HepG2 (cell line): ENCODE data around the gene NUDT9. TPM values are rescaled to one million over a fixed set of nuclear protein-coding genes. Genes with fewer than 3 reads are reported as not detected.
A peak's percentile ranks its signal among the peaks of the same experiment; 100 is the strongest.

Experiments used
- BCL6 ChIP-seq: IDR thresholded peaks from 2 replicates; pipeline ENCODE4 v1.6.1; 2016; ENCODE audit warnings: missing genetic modification reagents, missing compliant biosample characterization
- DNMT1 ChIP-seq: sonication (generic); formaldehyde crosslinking; IDR thresholded peaks from 2 replicates; pipeline ENCODE4 v1.5.1; 2020; ENCODE audit warnings: mild to moderate bottlenecking, missing genetic modification reagents
- FOXO4 ChIP-seq: sonication (generic); formaldehyde crosslinking; conservative IDR thresholded peaks from 2 replicates; pipeline ENCODE4 v1.8.1; 2023; ENCODE audit warnings: missing genetic modification reagents
- FOXP1 ChIP-seq, 2 experiments: fragments of 450-650 bp in 1 of 2; IDR thresholded peaks; 2 replicates each; pipeline ENCODE4 v1.6.1; 2017 to 2018; ENCODE audit warnings: antibody characterized with exemption in 1 of 2
- HBP1 ChIP-seq: IDR thresholded peaks from 2 replicates; pipeline ENCODE4 v1.6.1; 2016; ENCODE audit warnings: low read depth, control low read depth
- HMG20A ChIP-seq: IDR thresholded peaks from 2 replicates; pipeline ENCODE4 v1.6.1; 2016; ENCODE audit warnings: borderline replicate concordance
- HOXA9 ChIP-seq: sonication (generic); formaldehyde crosslinking; IDR thresholded peaks from 2 replicates; pipeline ENCODE4 v1.8.1; 2022; ENCODE audit warnings: missing genetic modification reagents, mild to moderate bottlenecking, moderate library complexity, borderline replicate concordance
- LRRFIP1 ChIP-seq: sonication (generic); formaldehyde crosslinking; conservative IDR thresholded peaks from 2 replicates; pipeline ENCODE4 v1.4.0; 2020; ENCODE audit warnings: missing genetic modification reagents
- MAFG ChIP-seq: sonication (generic); formaldehyde crosslinking; IDR thresholded peaks from 2 replicates; pipeline ENCODE4 v1.5.1; 2020; ENCODE audit warnings: mild to moderate bottlenecking, missing genetic modification reagents
- MTA3 ChIP-seq: sonication (generic); formaldehyde crosslinking; IDR thresholded peaks from 2 replicates; pipeline ENCODE4 v1.4.0; 2020; ENCODE audit warnings: missing genetic modification reagents
- NFIC ChIP-seq: IDR thresholded peaks from 2 replicates; pipeline ENCODE4 v1.6.1; 2012; ENCODE audit warnings: mild to moderate bottlenecking, low read length, inconsistent platforms
- RBM39 ChIP-seq: fragments of 200-400 bp; formaldehyde crosslinking; IDR thresholded peaks from one replicate; pipeline ENCODE4 v1.6.1; 2018; ENCODE audit warnings: antibody characterized with exemption, mild to moderate bottlenecking, low read depth, low read length; ENCODE audit not compliant: poor library complexity, severe bottlenecking
- SMAD3 ChIP-seq: sonication (generic); formaldehyde crosslinking; IDR thresholded peaks from 2 replicates; pipeline ENCODE4 v1.4.0; 2020; ENCODE audit warnings: missing genetic modification reagents
- ZFAT ChIP-seq: sonication (generic); formaldehyde crosslinking; conservative IDR thresholded peaks from 2 replicates; pipeline ENCODE4 v1.8.1; 2023; ENCODE audit warnings: missing genetic modification reagents, inconsistent platforms
- ZMAT5 ChIP-seq: sonication (generic); formaldehyde crosslinking; IDR thresholded peaks from 2 replicates; pipeline ENCODE4 v1.5.0; 2020; ENCODE audit warnings: mild to moderate bottlenecking, low read depth, missing genetic modification reagents, borderline replicate concordance
- ZNF12 ChIP-seq: sonication (generic); formaldehyde crosslinking; IDR thresholded peaks from 2 replicates; pipeline ENCODE4 v1.5.0; 2020; ENCODE audit warnings: missing genetic modification reagents
- ZNF280B ChIP-seq: sonication (generic); formaldehyde crosslinking; IDR thresholded peaks from 2 replicates; pipeline ENCODE4 v1.5.0; 2020; ENCODE audit warnings: missing genetic modification reagents, mild to moderate bottlenecking, borderline replicate concordance
- ZNF33B ChIP-seq: sonication (generic); formaldehyde crosslinking; IDR thresholded peaks from 2 replicates; pipeline ENCODE4 v1.5.1; 2020; ENCODE audit warnings: mild to moderate bottlenecking, missing genetic modification reagents
- ZNF574 ChIP-seq: sonication (generic); formaldehyde crosslinking; IDR thresholded peaks from 2 replicates; pipeline ENCODE4 v1.4.0; 2020; ENCODE audit warnings: missing genetic modification reagents
- ZNF709 ChIP-seq: sonication (generic); formaldehyde crosslinking; IDR thresholded peaks from 2 replicates; pipeline ENCODE4 v1.5.0; 2020; ENCODE audit warnings: mild to moderate bottlenecking, missing genetic modification reagents
- polyA plus RNA-seq, 8 experiments: library from polyadenylated mRNA; depleted of rRNA in 3 of 8; stranded (reverse) in 7 of 8; unstranded in 1 of 8; fragments of >200 nt; fragmentation: Illumina TruSeq in 4 of 8; extraction: Trizol in 4 of 8; gene quantifications; 2 replicates each; pipeline versions ENCODE4 v1.2.1 to v1.2.3, GENCODE V29; 2011 to 2016; ENCODE audit warnings: low read depth in 4 of 8, missing spikeins in 1 of 8, mixed read lengths in 1 of 8; ENCODE audit not compliant: insufficient read depth in 1 of 8
- total RNA-seq, 5 experiments: library from RNA; depleted of rRNA; stranded (reverse); fragments of >200 nt; fragmentation: Illumina TruSeq; extraction: Trizol; gene quantifications; 2 replicates each; pipeline ENCODE4 v1.2.3, GENCODE V29; 2016; ENCODE audit warnings: low read depth in 1 of 5

Gene NUDT9
- total and polyA plus RNA-seq, 2 of the 13 experiments (the other 11 are each of a cell fraction or from before 2014, with no cell fraction given) = 10.4 to 12.3 TPM

GRCh38 chr4:87419578-87420249 is 2.7 kb upstream of the NUDT9 start (continued):
- TF ChIP-seq ZNF574 (CRISPR knock-in tag) = no peak
- TF ChIP-seq FOXP1 (IDR thresholded peaks at IDR 0.05) = peak; percentile 48; the same call in 1 of the 2 replicates
- TF ChIP-seq FOXP1 (CRISPR knock-in tag; IDR thresholded peaks at IDR 0.05) = peak; percentile 89
- TF ChIP-seq RBM39 = no peak
- peak; percentile 90; the same call in 1 of the 2 replicates for TF ChIP-seq HMG20A (CRISPR knock-in tag)
- no peak for TF ChIP-seq HBP1
- TF ChIP-seq ZNF709 (CRISPR knock-in tag) = no peak
- TF ChIP-seq ZNF33B (CRISPR knock-in tag) = no peak
- no peak for TF ChIP-seq FOXO4 (CRISPR knock-in tag)
- no peak for TF ChIP-seq ZMAT5 (CRISPR knock-in tag)
- no peak for TF ChIP-seq DNMT1 (CRISPR knock-in tag)
- peak; percentile 58 for TF ChIP-seq BCL6 (CRISPR knock-in tag)
- no peak for TF ChIP-seq ZNF12 (CRISPR knock-in tag)
- TF ChIP-seq LRRFIP1 (CRISPR knock-in tag) = no peak
- TF ChIP-seq ZNF280B = no peak
- no peak for TF ChIP-seq MAFG
- no peak for TF ChIP-seq HOXA9 (CRISPR knock-in tag)
- no peak for TF ChIP-seq MTA3
- no peak for TF ChIP-seq SMAD3
- TF ChIP-seq NFIC = peak; percentile 62; the same call in 1 of the 2 replicates
- TF ChIP-seq ZFAT (CRISPR knock-in tag) = no peak
